ENCODE data around the gene FZD10. TPM values are rescaled to one million over a fixed set of nuclear protein-coding genes. Genes with fewer than 3 reads are reported as not detected.

FZD10 gene
- total RNA-seq, 2 experiments from 2014 or later = not detected

DNA sequence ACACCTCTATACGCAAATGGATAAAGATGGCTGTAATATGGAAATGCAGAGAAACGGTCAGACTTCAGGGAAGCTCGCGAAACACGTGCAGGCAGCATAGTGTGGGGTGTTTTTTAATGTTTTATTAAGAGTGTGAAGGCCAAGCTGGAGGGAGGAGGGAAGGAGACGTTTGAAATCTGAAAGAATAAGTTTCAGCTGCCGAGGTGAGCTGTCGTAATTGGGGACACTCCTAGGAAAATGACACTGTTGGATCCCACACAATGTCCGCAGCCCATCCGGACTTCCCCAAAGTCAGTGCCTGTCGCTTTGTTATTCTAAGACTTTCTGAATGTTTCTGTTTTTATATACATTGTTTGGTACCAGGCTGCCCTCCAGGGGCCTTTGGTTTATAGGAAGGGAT lies 8.3 kb downstream of the FZD10 start:
- ChIA-PET CTCF (no interaction called here), POLR2A (interaction anchor here (1.1 kb wide), 1 partner anchor 84 kb away, joined by 3 read pairs; no protein-coding TSS in a partner anchor)
- Histone ChIP-seq H3K9me3 (ENCODE audit: control insufficient read depth in 1 of 2, insufficient read depth in 1 of 2, low read length in 2 of 2) (peaks cover 0 to 4% of the 10 kb centered on the region in 2 experiments), H3K27me3 (ENCODE audit: control insufficient read depth in 1 of 2, insufficient read depth in 2 of 2, low read length in 2 of 2) (peaks cover 15 to 24% of the 10 kb centered on the region in 2 experiments), H3K4me3 (ENCODE audit: low read length) (no peak overlapping the region), H3K4me1 (ENCODE audit: insufficient read depth, low read length) (no peaks in the 10 kb centered on the region), H3K36me3 (ENCODE audit: insufficient read depth, low read length) (no peaks in the 10 kb centered on the region), H3K27ac (ENCODE audit: low read depth in 1 of 2, low read length in 2 of 2) (no peak overlapping the region)
- intact Hi-C loops (cut with DNase I, micrococcal nuclease) = no loop called here
- Mint-ChIP-seq H3K36me3 (ENCODE audit: low read depth) (no peaks in the 10 kb centered on the region), H3K9me3 (no peaks in the 10 kb centered on the region), H3K27ac (no peak overlapping the region), H3K4me3 (no peak overlapping the region), H3K27me3 (peaks cover 68% of the 10 kb centered on the region), H3K4me1 (ENCODE audit: low read depth) (no peaks in the 10 kb centered on the region)
- no peak for ATAC-seq (ENCODE audit: poor library complexity)
- no peak for DNase-seq
- TF ChIP-seq, protein P1, sequence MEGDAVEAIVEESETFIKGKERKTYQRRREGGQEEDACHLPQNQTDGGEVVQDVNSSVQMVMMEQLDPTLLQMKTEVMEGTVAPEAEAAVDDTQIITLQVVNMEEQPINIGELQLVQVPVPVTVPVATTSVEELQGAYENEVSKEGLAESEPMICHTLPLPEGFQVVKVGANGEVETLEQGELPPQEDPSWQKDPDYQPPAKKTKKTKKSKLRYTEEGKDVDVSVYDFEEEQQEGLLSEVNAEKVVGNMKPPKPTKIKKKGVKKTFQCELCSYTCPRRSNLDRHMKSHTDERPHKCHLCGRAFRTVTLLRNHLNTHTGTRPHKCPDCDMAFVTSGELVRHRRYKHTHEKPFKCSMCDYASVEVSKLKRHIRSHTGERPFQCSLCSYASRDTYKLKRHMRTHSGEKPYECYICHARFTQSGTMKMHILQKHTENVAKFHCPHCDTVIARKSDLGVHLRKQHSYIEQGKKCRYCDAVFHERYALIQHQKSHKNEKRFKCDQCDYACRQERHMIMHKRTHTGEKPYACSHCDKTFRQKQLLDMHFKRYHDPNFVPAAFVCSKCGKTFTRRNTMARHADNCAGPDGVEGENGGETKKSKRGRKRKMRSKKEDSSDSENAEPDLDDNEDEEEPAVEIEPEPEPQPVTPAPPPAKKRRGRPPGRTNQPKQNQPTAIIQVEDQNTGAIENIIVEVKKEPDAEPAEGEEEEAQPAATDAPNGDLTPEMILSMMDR (IDR thresholded peaks at IDR 0.05) = no peak

DNA sequence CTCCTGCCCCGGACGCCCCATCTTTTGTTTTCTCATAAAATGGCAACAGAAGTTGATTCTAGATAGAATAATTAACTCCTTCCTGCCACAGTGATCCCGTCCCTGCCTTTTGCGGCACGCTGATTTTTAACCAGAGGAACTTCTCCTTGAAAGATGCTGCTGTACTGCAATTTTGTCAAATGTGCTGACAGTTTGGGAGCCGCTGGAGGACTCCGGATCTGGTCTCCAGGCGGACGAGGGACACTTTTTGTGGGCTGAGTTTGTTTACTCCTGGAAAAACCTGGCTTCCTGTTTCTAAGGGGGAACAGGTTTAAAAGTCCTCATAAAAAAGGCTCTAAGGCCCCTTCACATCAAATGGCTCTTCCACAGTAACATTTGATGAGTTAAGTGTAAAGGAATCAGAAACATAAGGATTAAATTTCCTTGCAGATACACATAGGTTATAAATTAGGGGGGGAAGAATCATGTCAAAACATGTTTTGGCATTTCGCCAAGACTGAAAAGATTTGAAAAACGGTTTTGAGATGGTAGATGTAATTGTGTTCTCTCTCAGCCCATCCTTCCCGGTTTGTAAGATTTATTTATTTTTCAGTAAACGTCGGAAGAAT lies 15.5 kb downstream of the FZD10 start:
- H3K9me3 Mint-ChIP-seq = peaks cover 7% of the 10 kb centered on the region

DNA sequence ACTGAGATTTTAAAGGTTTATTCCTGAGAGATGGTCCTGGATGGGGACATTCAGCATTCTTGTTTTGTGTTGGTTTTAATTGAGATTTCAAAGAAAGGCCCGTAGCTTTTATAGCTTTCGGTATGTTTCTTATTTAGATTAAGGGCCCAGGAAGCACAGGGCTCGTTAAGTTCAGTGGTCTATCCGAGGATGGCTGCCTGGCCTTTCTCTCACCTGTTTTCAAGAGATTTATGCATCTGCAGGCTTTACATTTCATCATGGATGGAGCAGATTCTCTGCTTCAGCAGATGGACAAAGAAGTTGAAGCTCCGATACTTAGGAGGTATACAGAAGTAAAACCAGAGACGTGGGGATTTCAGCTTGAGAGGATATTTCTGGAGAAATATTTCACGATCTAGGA lies 16.0 kb downstream of the FZD10 start:
- Mint-ChIP-seq H3K36me3 (ENCODE audit: low read depth) (no peaks in the 10 kb centered on the region), H3K4me3 (no peak overlapping the region), H3K4me1 (ENCODE audit: low read depth) (no peaks in the 10 kb centered on the region), H3K27ac (no peak overlapping the region), H3K9me3 (peaks cover 7% of the 10 kb centered on the region), H3K27me3 (peaks cover 53% of the 10 kb centered on the region)
- H3K27ac ChIP-seq (ENCODE audit: low read depth in 1 of 2, low read length in 2 of 2) = no peak overlapping the region
- CTCF ChIA-PET = no interaction called here
- intact Hi-C loops (cut with DNase I, micrococcal nuclease) = no loop called here
- peaks cover 0 to 28% of the 10 kb centered on the region in 2 experiments for H3K9me3 ChIP-seq (ENCODE audit: control insufficient read depth in 1 of 2, insufficient read depth in 1 of 2, low read length in 2 of 2)
- POLR2A ChIA-PET = no interaction called here
- H3K36me3 ChIP-seq (ENCODE audit: insufficient read depth, low read length) = no peaks in the 10 kb centered on the region
- no peak overlapping the region for H3K4me3 ChIP-seq (ENCODE audit: low read length)
- ATAC-seq (ENCODE audit: poor library complexity) = no peak
- peaks cover 2 to 4% of the 10 kb centered on the region in 2 experiments for H3K27me3 ChIP-seq (ENCODE audit: control insufficient read depth in 1 of 2, insufficient read depth in 2 of 2, low read length in 2 of 2)
- H3K4me1 ChIP-seq (ENCODE audit: insufficient read depth, low read length) = no peaks in the 10 kb centered on the region
- TF ChIP-seq, protein P1 (IDR thresholded peaks at IDR 0.05) = no peak
- DNase-seq = no peak

More for the DNA sequence above, 15.5 kb downstream of the FZD10 start:
- TF ChIP-seq, protein P1 (IDR thresholded peaks at IDR 0.05) = no peak
- intact Hi-C loops (cut with DNase I, micrococcal nuclease) = no loop called here
- H3K27me3 ChIP-seq (ENCODE audit: control insufficient read depth in 1 of 2, insufficient read depth in 2 of 2, low read length in 2 of 2) = peaks cover 2 to 4% of the 10 kb centered on the region in 2 experiments
- no peaks in the 10 kb centered on the region for H3K4me1 Mint-ChIP-seq (ENCODE audit: low read depth)
- no peak overlapping the region for H3K4me3 ChIP-seq (ENCODE audit: low read length)
- no peak for ATAC-seq (ENCODE audit: poor library complexity)
- H3K27ac Mint-ChIP-seq = no peak overlapping the region
- H3K4me3 Mint-ChIP-seq = no peak overlapping the region
- DNase-seq = no peak
- POLR2A ChIA-PET = no interaction called here
- H3K9me3 ChIP-seq (ENCODE audit: control insufficient read depth in 1 of 2, insufficient read depth in 1 of 2, low read length in 2 of 2) = peaks cover 0 to 23% of the 10 kb centered on the region in 2 experiments
- H3K27ac ChIP-seq (ENCODE audit: low read depth in 1 of 2, low read length in 2 of 2) = no peak overlapping the region
- CTCF ChIA-PET = no interaction called here
- no peaks in the 10 kb centered on the region for H3K4me1 ChIP-seq (ENCODE audit: insufficient read depth, low read length)
- peaks cover 56% of the 10 kb centered on the region for H3K27me3 Mint-ChIP-seq
- no peaks in the 10 kb centered on the region for H3K36me3 ChIP-seq (ENCODE audit: insufficient read depth, low read length)
- no peaks in the 10 kb centered on the region for H3K36me3 Mint-ChIP-seq (ENCODE audit: low read depth)

Measured in CD4-positive, alpha-beta T cell (primary cell).